Stimulated activated naive CD8-positive, alpha-beta T cell treated with anti-CD3 and anti-CD28 coated beads, Interleukin-15, Interleukin-2, amounts not matched to agents 100 ng/mL and 50 ng/mL, for 24 hours (primary cell): ENCODE data around the gene HK3.

ENCODE experiments used
- H3K27ac Mint-ChIP-seq: one replicate; pipeline ENCODE4 v1.8.0; 2021; ENCODE audit warnings: mild to moderate bottlenecking, mixed read lengths
- H3K27me3 Mint-ChIP-seq: one replicate; pipeline ENCODE4 v1.8.0; 2021; ENCODE audit warnings: mixed read lengths
- H3K36me3 Mint-ChIP-seq: one replicate; pipeline ENCODE4 v1.8.0; 2021; ENCODE audit warnings: low read depth, mixed read lengths
- H3K4me1 Mint-ChIP-seq: one replicate; pipeline ENCODE4 v1.8.0; 2021; ENCODE audit warnings: low read depth, mixed read lengths
- H3K4me3 Mint-ChIP-seq: one replicate; pipeline ENCODE4 v1.8.0; 2021; ENCODE audit warnings: mild to moderate bottlenecking, mixed read lengths
- H3K9me3 Mint-ChIP-seq: one replicate; pipeline ENCODE4 v1.8.0; 2021; ENCODE audit warnings: mixed read lengths

The HK3 gene

DNA sequence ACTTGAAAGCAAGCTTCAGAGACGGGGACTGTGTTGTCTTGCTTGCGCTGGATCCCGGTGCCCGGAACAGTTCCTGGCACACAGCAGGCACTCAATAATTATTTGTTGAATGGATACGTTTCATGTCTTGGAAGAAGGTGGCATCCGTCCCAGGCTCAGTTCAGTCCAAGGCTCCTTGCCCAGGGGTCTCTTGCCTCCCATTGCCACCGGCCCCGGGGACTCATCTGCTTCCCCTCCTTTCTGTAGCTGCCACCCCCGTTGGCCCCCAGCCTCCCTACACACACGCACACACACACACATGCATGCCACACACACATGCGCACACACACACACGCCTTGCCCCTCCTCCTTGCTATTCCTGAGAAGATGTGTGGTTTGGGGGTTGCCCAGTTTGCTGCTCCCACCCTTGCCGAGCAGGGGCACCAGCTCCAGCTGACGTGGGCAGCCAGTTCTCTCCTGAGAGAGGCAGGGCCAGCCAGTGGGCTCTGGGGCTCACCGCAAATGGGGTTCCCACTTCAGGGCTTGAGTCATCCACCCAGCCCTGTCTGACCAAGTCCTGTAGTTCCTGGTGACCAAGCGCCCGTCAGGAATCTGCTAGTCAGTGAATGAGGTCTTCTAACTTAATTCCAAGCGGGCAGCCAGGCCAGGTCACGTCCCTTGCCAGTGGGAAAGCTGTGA, 41.8 kb downstream of the HK3 start:
- no peaks in the 10 kb centered on the region for H3K9me3 Mint-ChIP-seq
- no peaks in the 10 kb centered on the region for H3K4me1 Mint-ChIP-seq
- no peak overlapping the region for H3K27ac Mint-ChIP-seq
- no peaks in the 10 kb centered on the region for H3K36me3 Mint-ChIP-seq
- H3K27me3 Mint-ChIP-seq: peaks cover 10% of the 10 kb centered on the region
- H3K4me3 Mint-ChIP-seq: no peak overlapping the region

- Mint-ChIP-seq H3K9me3 (no peaks in the 10 kb centered on the region), H3K27ac (no peak overlapping the region), H3K4me3 (no peak overlapping the region), H3K27me3 (peaks cover 10% of the 10 kb centered on the region), H3K4me1 (no peaks in the 10 kb centered on the region), H3K36me3 (no peaks in the 10 kb centered on the region)
Measured at GRCh38 chr5:176856746-176857145, 42.4 kb downstream of the HK3 start.

DNA sequence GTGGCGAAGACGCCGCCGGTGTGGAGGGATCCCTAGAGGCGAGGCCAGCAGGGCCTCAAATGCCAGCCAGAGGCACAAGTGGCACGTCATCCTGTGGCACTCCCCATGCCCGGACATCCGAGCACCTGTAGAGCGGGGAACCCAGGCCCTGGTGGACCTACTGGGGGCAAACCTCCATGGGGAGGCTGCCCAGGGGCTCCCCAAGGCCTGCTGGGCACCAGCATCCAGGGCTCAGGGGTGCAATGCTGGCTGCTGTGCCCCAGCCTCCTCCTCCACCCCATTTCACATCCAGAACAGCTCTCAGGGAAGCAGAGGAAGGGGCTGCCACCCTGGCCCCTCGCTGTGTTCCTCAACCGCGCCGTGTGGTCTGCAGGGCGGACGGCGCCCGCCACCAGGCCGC, 43.5 kb downstream of the HK3 start:
- Mint-ChIP-seq H3K4me1 (no peaks in the 10 kb centered on the region), H3K27ac (no peak overlapping the region), H3K27me3 (peaks cover 10% of the 10 kb centered on the region), H3K9me3 (no peaks in the 10 kb centered on the region), H3K4me3 (no peak overlapping the region), H3K36me3 (no peaks in the 10 kb centered on the region)

GRCh38 chr5:176854164-176854563, 45.0 kb downstream of the HK3 start:
- no peak overlapping the region for H3K27ac Mint-ChIP-seq
- H3K4me3 Mint-ChIP-seq: no peak overlapping the region
- H3K4me1 Mint-ChIP-seq: no peaks in the 10 kb centered on the region
- no peaks in the 10 kb centered on the region for H3K9me3 Mint-ChIP-seq
- H3K36me3 Mint-ChIP-seq: no peaks in the 10 kb centered on the region
- H3K27me3 Mint-ChIP-seq: peaks cover 10% of the 10 kb centered on the region

- H3K4me3 Mint-ChIP-seq: no peak overlapping the region
- peaks cover 7% of the 10 kb centered on the region for H3K27me3 Mint-ChIP-seq
- H3K9me3 Mint-ChIP-seq: no peaks in the 10 kb centered on the region
- no peak overlapping the region for H3K27ac Mint-ChIP-seq
- H3K4me1 Mint-ChIP-seq: no peaks in the 10 kb centered on the region
- H3K36me3 Mint-ChIP-seq: no peaks in the 10 kb centered on the region
Measured at GRCh38 chr5:176853151-176853778, 45.9 kb downstream of the HK3 start.

- H3K4me3 Mint-ChIP-seq: no peak overlapping the region
- no peaks in the 10 kb centered on the region for H3K4me1 Mint-ChIP-seq
- no peaks in the 10 kb centered on the region for H3K9me3 Mint-ChIP-seq
- H3K27ac Mint-ChIP-seq: no peak overlapping the region
- H3K36me3 Mint-ChIP-seq: no peaks in the 10 kb centered on the region
- peaks cover 6% of the 10 kb centered on the region for H3K27me3 Mint-ChIP-seq
Measured at GRCh38 chr5:176851871-176852658, 47.1 kb downstream of the HK3 start.

DNA sequence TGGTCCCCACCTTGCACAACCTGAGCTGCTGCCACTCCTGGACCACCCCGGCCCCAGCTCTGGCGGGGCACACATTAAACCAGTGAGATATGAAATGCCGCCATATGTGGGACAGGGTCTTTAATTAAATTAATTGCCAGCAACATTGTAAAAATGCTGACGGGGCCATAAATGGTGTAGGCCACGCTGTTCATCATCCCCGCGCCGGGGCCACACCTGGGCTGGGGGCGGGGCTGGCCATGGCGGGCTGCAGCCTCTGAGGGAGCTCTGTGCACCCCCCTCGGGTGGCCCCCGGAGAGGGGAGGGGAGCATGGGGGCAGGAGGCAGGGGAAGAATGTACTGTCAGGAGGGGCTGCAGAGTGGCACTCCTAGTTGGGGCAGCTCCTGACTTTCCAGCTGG, 47.8 kb downstream of the HK3 start:
- H3K27me3 Mint-ChIP-seq: peaks cover 3% of the 10 kb centered on the region

GRCh38 chr5:176850371-176851245, 48.5 kb downstream of the HK3 start:
- no peaks in the 10 kb centered on the region for H3K9me3 Mint-ChIP-seq
- H3K4me1 Mint-ChIP-seq: no peaks in the 10 kb centered on the region
- no peak overlapping the region for H3K27ac Mint-ChIP-seq
- peaks cover 9% of the 10 kb centered on the region for H3K27me3 Mint-ChIP-seq
- no peak overlapping the region for H3K4me3 Mint-ChIP-seq
- no peaks in the 10 kb centered on the region for H3K36me3 Mint-ChIP-seq

More for the DNA sequence above, 47.8 kb downstream of the HK3 start:
- no peak overlapping the region for H3K27ac Mint-ChIP-seq
- no peaks in the 10 kb centered on the region for H3K9me3 Mint-ChIP-seq
- H3K36me3 Mint-ChIP-seq: no peaks in the 10 kb centered on the region
- H3K4me3 Mint-ChIP-seq: no peak overlapping the region
- H3K4me1 Mint-ChIP-seq: no peaks in the 10 kb centered on the region

DNA sequence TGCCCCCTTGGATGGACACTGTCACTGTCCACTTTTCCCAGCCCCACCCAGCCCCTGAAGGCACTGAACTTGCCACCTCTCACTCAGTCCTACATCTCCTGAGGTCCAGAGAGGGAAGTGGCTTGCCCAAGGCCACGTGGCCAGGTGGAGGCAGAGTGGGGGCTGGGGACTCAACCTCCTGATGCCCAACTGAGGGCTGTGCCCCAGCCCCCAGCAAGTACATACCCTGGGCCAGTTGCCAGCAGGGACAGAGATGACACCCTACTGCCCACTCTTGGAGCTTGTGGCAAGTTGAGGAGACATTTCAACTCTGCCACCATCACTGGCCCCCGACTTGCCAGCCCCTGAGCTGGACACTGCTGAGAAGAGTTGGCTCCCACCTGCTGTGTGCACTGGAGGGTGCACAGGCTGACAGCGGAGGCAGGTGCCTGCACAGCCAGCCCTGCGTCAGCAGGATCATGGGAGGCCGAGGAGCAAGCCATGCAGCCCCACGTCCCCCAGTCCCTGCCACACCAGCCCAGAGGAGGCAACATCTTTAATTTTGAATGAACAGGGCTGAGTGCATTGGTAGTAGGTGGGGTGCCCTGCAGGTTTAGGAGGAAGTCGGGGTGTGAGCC, 49.4 kb downstream of the HK3 start:
- Mint-ChIP-seq H3K4me1 (no peaks in the 10 kb centered on the region), H3K4me3 (no peak overlapping the region), H3K9me3 (no peaks in the 10 kb centered on the region), H3K27me3 (peaks cover 16% of the 10 kb centered on the region), H3K27ac (no peak overlapping the region), H3K36me3 (no peaks in the 10 kb centered on the region)

- Mint-ChIP-seq H3K27me3 (peaks cover 16% of the 10 kb centered on the region), H3K9me3 (no peaks in the 10 kb centered on the region), H3K4me1 (no peaks in the 10 kb centered on the region), H3K4me3 (no peak overlapping the region), H3K36me3 (no peaks in the 10 kb centered on the region), H3K27ac (no peak overlapping the region)
Measured at GRCh38 chr5:176848651-176849050, 50.5 kb downstream of the HK3 start.

- Mint-ChIP-seq H3K36me3 (no peaks in the 10 kb centered on the region), H3K4me1 (no peaks in the 10 kb centered on the region), H3K27ac (no peak overlapping the region), H3K27me3 (peaks cover 19% of the 10 kb centered on the region), H3K9me3 (no peaks in the 10 kb centered on the region), H3K4me3 (no peak overlapping the region)
Measured at GRCh38 chr5:176847726-176848290, 51.3 kb downstream of the HK3 start.

GRCh38 chr5:176847148-176847547, 52.0 kb downstream of the HK3 start:
- no peaks in the 10 kb centered on the region for H3K9me3 Mint-ChIP-seq
- no peak overlapping the region for H3K27ac Mint-ChIP-seq
- H3K27me3 Mint-ChIP-seq: peaks cover 23% of the 10 kb centered on the region
- no peak overlapping the region for H3K4me3 Mint-ChIP-seq
- no peaks in the 10 kb centered on the region for H3K36me3 Mint-ChIP-seq
- H3K4me1 Mint-ChIP-seq: no peaks in the 10 kb centered on the region

GRCh38 chr5:176846335-176847140, 52.6 kb downstream of the HK3 start:
- no peaks in the 10 kb centered on the region for H3K9me3 Mint-ChIP-seq
- peaks cover 27% of the 10 kb centered on the region for H3K27me3 Mint-ChIP-seq
- no peaks in the 10 kb centered on the region for H3K36me3 Mint-ChIP-seq
- no peak overlapping the region for H3K4me3 Mint-ChIP-seq
- H3K4me1 Mint-ChIP-seq: no peaks in the 10 kb centered on the region
- no peak overlapping the region for H3K27ac Mint-ChIP-seq
